ENCODE results near the gene BGLAP.

Gene BGLAP

DNA sequence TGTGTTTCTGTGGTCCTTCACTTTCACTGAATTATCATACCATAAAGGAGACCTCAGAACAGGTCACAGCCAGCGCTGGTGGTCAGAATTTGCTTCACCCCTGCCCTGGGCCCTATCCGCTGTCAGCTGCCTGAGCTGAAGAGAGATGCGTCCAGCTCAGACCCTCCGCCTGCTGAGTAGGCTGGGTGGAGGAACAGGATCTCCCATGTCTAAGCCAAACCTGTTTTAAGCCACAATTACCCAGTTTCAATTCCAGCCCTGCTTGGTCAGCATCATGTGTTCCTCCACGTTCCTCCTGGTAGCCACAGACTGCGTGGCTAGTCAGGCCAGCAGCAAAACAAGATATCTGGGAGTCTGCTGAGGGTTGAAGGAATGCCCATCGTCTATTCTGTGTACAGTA is 13.5 kb upstream of the BGLAP start:
- DNase-seq: no peak

DNA sequence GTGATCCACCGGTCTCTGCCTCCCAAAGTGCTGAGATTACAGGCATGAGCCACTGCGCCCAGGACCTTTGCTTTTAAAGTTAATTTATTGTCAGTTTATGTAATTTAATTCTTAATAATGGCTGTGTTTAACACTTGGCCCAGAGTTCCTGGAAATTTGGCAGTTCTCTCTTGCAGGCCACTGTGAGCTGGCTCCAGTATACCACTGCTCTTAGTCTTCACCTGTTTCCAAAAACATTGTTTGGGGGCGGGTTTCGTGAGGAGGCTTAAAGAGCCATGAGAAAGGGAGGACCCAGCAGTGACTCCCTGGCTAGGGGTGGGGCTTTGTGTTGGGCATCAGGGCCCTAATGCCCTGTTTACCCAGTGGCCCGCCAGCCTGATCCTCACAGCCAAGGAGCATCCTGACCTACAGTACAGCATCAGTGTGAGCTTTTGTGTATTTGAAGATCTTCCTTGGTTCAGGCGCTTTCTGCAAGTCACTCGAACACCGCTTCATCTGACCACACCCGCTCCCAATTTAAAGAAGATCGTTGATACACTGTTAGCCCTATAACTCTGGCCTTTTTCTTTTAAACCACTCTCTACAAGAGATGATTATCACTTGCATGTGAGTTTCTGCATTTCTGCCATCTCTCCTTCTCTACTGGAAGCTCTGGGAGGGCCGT is 12.0 kb upstream of the BGLAP start:
- DNase-seq: no peak

DNA sequence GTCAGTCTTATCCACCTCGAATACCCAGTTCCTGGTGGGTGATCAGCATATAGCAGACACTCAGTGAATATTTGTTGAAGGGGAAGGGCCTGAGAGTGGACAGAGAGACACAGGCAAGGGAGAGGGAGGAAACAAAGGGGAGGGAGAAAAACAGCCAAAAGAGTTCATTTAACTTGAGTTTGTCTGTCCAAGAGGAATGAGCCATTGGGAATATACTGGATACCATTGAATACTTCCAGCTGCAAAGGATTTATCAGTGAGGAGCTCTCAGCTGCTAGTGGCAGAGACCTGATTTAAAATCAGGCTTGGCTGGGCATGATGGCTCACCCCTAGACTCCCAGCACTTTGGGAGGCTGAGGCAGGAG is 11.5 kb upstream of the BGLAP start:
- DNase-seq: no peak

DNA sequence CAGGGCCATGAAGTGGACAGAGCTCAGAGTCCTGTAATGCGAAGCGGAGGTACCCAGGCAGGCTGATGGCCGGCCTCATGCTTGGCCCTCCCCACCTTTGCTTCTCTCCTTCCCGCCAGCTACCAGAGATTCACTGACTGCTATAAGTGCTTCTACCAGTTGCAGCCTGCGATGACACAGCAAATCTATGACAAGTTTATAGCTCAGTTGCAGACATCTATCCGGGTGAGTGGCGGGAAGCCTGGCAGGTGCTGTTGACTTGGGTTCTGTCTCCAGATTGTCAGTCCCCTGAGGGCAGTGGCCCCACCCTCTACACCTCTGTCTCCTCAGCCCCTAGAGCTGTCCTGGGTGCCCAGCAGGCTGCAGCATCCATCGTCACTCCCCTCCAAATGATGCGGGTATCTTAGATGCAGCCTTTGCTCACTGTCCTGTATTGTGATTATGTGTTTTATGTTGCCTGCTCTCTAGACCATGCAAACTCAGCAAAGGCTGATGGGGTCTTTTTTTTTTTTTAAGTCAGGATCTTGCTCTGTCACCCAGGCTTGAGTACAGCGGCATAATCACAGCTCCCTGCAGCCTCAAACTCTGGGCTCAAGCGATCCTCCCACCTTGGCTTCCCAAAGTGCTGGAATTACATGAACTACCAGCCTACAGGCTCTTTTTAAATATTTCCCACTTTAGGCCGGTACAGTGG is 9.6 kb upstream of the BGLAP start:
- no peak for DNase-seq

DNA sequence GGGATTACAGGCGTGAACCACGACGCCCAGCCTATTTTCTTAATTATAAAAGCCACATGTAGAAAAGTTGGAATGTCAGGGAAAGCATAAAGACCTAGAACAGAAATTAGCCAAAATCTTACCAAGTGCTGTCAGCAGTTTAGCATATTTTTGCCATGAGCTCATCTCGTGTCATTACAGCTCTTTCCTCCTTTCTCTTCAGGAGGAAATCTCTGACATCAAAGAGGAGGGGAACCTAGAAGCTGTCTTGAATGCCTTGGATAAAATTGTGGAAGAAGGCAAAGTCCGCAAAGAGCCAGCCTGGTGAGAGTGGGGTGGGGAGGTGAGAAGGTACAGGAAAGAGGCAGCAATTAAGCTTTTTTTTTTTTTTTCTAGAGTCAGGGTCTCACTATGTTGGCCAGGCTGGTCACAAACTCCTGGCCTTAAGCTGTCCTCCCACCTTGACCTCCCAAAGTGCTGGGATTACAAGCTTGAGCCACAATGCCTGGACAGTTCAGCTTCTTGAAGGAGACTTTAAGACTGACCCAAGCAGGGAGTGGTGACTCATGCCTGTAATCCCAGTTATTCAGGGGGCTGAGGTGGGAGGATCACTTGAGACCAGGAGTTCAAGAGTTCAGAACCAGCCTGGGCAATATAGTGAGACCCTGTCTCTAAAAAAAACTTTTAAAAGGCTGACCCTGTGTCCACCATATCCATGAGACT is 8.4 kb upstream of the BGLAP start:
- no peak for DNase-seq

DNA sequence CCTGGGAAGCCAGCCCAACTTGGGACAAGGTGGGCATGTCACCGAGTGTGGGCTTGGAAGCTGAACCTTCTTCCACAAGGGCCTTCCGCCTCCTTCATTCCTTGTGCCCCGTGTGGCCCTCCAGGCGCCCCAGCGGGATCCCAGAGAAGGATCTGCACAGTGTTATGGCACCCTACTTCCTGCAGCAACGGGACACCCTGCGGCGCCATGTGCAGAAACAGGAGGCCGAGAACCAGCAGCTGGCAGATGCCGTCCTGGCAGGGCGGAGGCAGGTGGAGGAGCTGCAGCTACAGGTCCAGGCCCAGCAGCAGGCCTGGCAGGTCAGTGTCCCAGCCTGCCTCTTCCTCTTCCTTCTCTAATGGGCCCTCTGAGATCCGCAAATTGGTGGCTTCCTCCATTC is 5.8 kb upstream of the BGLAP start:
- DNase-seq: no peak

DNA sequence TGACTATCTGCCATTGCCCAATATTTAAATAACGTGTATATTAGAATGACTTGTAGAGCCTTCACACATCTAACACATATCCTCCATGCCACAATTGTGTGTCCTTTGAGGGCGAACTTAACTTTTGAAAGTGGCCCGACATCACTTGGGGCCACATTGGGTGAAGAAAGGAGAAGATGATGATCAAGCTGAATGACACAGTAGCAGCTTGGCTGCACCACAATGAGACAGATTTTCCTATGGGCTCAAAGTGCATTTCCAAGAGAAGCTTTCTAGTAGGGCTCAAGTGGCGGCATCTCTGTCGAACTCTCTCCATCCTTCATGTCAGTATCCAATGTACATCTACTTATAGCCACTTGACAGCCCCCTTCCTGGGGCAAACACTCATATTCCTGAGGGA is 3.7 kb upstream of the BGLAP start:
- no peak for DNase-seq

DNA sequence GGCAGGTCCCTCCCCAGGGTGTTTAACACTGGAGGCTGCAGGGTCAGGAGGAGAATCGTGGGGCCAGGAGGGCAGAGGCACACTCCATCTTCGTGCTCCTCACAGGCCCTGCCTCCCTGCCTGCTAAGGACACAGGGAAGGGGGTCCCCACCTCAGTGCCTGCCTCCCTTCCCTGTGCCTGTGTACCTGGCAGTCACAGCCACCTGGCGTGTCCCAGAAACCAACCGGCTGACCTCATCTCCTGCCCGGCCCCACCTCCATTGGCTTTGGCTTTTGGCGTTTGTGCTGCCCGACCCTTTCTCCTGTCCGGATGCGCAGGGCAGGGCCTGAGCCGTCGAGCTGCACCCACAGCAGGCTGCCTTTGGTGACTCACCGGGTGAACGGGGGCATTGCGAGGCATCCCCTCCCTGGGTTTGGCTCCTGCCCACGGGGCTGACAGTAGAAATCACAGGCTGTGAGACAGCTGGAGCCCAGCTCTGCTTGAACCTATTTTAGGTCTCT is 623 bp upstream of the BGLAP start:
- DNase-seq: no peak

DNA sequence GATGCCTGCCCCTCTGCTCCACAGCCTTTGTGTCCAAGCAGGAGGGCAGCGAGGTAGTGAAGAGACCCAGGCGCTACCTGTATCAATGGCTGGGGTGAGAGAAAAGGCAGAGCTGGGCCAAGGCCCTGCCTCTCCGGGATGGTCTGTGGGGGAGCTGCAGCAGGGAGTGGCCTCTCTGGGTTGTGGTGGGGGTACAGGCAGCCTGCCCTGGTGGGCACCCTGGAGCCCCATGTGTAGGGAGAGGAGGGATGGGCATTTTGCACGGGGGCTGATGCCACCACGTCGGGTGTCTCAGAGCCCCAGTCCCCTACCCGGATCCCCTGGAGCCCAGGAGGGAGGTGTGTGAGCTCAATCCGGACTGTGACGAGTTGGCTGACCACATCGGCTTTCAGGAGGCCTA is 754 bp downstream of the BGLAP start:
- no peak for DNase-seq

DNA sequence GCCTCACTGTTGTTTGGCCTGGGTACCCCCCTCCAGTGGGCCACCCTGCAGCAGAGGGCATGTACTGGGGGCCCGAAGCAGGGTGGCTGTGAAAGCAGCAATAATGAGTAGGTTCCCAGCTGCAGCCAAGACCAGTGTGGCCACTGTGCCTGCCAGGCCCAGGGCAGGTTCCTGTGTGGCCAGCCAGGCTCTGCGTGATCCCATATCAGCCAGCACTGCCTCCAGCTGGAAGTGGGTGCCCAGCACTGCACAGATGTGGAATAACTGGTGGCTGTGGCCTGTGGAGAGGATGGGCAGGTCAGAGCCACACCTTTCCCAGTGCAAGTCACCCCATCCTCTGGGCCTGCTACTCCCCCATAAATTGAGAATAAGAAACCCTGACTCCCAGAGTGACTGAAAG is 2.1 kb downstream of the BGLAP start:
- DNase-seq: no peak

DNA sequence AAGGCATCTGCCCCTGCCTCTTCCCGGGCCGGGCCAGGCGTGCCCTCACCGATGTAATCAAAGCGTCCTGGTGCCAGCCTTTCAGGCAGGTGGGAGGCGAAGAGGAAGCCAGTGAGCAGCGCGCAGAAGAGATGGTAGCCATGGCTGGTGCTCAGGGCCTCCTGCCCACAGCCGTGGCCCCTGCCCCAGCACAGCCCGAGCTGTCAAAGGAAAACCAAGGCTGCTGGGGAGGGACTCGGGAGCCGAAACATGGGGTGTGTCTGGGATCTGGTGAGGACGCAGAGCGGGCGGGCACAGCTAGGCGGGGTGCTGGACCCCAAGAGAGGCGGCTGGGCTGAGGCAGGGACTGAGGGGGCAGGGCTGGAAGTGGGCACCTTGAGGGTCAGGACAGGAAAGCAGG is 2.7 kb downstream of the BGLAP start:
- DNase-seq: no peak

DNA sequence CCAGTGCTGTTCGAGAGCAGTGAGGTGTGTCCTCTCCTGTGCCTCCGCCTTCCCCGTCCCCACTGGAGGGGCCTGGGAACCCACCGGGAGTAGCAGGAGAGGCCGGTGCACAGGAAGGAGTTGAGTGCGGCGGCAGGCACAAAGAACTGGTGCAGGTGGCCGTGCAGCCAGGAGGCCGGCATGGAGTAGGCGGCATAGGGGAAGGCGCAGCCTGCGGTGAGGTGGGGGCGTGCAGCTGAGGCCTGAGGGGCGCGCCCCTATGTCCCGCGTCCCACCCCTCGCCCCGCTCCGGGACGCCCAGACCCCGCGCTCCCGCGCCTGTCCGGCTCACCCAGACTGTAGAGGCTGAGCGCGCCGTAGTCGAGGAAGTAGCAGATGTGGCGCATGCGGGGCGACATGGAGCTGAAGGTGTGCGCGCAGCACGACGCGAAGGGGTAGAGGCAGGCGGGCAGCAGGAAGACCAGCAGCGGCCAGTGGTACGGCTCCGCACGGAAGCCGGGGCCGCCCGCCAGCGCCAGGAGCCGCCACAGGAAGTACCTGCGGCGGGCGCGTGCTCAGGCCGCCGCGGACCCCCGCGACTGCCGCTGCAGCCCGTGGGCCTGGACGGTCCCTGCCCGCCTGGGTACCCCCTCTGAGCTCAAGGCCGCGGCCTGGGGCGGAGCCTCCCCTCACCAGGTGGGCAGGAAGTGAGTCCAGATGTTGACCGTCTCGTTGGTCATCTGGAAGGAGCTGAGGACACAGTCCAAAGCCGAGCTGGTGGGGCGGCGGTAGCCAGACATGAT is 3.7 kb downstream of the BGLAP start:
- DNase-seq: peak; percentile 34

DNA sequence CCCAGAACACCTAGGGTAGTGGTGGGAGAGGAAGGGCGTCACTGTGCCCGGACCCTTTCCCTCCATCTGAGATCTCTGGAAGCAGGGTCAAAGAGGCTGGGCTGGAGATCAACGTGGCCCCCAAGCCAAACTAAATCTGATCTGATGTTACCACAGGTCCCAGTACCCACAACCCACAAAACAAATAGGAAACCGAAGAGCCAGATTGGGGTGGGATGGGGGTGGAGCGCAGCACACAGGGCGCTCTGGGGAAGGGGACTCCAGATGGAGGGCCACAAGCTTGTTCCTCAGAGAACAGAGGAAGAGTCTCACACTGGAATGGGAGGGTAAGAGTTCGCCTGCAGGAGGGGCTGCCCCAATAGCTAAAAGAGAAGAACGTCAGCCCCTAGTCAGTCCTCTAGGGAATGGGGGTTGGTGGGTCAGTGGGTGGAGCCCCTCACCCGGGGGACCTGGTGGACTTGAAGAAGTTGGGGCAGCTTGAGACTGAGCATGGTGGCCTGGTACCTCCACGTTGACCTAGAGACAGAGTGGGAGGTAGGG is 4.3 kb downstream of the BGLAP start:
- DNase-seq: no peak

DNA sequence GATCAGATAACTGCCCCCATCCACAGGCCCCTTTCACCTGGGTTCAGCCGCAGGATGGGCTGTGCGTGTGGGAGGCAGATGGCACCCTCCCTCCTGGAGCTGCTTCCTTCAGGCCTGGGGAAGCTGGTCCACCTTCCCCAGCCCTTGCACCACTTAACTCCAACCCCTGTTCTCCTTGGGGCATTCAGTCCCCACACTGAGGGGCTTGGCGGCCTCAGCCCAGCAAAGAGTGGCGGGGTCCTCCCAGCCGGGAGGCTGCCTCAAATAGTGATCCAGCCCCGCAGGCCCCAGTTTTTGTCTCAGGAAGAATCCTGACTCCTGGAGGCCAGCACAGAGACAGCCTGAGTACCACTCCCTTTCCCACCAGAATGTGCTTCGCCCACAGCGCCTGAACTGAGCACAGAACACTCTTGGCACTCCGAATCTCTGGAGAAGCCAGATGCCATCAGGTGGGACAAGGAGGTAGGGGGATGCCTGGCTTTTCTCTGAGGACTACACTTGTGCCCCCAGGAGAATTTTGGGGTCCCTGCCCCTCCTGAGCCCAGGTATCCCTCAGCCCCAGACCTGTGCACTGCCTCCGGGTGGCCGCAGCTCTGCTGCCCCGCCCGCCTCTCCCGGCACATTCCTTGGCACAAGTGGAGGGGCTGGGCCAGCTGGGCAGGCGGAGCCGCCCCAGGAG is 4.9 kb downstream of the BGLAP start:
- no peak for DNase-seq

DNA sequence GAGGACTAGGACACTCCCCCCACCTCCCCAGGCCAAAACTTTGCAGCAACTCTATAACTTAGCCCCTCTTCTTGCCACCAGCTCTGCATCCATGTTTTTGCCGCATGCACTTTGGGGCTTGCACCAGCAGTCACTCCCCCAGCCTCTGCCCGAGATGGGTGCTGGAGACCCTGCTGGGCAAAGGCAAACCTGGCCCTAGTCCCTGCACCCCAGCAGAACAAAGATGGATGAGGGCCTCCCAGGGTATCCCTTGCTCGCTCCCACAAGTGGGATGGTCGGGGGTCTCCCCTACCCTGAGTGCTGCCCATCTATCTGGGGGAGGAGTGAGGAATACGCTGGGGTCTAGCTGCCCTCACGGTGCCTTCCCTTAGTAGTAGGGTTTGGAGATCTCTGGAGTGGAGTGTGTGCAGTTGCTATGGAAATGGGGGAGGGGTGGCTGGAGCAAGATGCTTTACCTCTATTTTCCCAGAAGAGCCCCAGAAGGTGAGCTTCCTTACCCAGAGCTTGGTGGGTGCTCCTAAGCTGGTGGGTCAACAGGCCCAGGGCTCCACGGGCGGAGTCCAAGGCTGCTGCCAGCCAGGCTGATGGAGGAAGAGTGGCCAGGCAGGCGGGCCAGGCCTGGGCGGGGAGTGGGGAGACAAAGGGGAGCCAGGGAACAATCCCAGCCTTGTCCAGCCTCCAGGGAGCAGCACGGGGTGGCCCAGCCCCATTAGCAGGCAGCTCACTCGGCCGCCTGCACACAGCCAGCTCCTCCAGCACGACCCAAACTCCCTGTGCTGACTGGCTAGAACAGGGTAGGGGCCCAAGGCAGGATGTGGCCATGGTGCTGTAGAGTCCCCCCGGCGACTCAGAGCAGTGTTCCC is 5.7 kb downstream of the BGLAP start, which contains the start of gene PAQR6:
Gene PAQR6, minus strand, starts transcription at position 597 of the 863 bp plus-strand sequence. CDS start 1,325 bp downstream, outside the sequence.
- DNase-seq: no peak

DNA sequence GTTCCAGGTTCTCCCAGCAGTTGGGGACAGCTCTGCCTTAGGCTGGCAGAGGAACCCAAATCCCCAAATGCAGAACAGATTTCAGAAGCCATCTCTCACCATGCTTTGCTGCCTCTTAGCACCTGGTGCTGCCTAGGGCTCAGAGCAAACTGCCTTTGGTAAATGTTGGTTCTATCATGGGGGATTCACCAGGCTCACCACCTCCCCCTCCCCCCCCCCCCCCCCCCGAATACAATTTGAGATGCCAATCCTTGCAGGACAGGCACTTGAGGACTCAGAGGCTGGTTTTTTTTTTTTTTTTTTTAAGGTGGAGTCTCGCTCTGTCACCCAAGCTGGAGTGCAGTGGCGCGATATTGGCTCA is 6.3 kb downstream of the BGLAP start:
- DNase-seq: no peak

DNA sequence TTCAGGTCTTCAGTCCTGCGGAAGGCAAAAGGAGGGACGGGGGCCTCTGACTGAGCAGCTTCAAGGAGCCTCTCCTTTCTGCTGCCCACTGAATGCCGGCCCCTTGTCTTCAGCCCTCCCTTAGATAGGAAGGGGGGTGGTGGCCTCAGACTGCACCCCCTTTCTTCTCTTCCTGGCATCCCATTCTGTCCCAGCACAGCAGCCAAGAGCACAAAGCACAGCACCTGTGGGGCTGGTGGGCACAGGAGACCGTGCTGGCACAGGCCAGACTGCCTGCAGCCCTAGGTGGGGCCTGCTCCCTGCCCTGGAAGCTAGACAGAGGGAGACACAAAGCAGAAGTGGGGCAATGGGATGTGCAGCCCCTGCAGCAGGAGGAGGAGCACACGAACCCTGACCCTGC is 7.6 kb downstream of the BGLAP start:
- no peak for DNase-seq

DNA sequence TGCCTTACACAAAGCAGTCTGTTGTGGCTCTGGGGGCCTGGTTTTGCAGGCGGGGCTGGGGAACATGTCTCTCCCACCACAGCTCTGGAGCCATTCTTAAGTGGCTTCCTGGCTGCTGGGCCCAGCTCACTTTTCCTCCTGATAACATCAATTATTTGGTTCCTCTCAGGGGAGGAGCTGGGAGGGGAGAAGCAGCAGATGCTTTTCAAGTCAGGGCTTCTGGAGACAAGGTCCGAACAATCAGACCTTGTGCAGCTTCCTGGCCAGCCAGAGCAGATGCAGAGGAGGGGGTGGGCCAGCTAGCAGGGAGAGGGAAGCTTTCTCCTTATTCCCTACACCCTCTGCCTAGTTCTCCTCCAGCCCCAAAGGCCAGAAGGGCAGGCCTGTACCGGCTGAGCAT is 9.5 kb downstream of the BGLAP start:
- no peak for DNase-seq

DNA sequence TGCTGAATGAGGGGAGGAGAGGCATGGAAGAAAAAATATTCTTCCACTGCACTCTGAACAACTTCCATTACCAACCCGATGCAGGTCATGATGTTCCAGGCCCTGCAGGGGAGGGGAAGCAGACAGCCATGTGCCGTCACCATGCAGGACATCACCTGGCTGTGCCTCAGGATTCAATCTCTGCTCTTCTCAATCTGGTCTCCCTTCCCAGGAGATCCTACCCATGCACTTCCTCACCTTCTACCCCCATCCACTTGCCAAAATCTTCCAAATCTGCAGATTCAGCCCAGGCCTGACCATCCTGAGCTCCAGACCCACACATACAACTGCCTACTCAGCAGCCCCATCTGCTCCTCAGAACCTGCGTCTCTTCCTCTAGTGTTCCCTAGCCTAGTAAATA is 11.7 kb downstream of the BGLAP start:
- no peak for DNase-seq

DNA sequence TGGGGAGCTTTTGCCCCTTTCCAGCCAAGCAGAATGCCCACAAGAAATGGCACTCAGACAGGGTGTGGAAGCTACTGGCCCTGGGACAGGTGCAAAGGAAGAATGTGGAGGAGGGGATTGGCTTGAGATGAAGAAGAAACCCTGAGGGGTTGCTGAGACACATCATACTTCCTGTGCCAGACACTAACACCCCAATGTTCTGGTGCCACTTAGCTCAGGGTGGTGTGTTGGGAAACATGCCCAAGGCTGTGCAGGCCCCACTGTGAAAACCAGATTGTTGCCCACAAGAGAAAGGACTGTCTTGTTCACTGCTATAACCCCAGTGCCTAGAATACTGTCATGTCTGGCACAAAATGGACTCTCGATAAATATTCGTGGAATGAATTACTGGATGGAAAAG is 15.7 kb downstream of the BGLAP start:
- DNase-seq: no peak

DNA sequence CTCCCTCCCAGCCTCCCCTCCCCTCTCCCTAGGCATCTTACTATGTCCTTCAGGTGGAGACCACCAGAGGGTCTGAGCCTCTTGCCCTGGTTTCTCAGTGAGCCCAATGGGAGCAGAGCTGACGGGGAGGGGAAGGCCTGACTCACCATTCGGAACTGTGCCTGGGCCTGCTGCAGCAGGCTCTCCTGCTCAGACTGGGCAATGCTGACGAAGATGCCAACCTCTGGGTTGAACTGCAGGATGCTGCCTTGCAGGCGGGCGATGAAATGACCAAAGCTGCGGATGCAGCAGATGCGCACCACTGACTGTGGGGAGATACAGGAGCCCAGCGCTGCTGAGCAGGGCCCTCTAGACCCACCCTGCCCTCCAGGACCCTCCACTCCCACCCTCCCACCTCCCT is 16.9 kb downstream of the BGLAP start:
- no peak for DNase-seq

DNA sequence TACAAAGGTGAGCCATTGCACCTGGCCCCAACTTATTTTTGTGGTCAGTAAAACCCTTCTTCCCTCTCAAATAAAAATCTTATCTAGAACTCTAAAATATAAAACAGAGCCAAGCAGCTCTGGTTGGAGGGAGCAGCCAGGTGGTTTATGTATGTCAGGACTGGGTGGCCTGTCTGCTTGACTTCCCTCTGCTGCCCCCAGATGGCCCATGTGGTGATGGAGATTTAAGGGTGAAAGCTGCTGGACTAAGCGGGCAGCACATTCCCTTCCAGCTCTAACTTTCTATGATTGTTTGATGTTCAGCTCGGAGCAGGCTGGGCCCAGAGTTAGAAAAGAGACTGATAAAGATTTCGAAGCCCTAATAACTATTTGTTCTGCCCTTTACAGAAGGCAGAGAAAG is 17.8 kb downstream of the BGLAP start:
- no peak for DNase-seq
